ENCODE data around the gene AGBL1. TPM values are rescaled to one million over a fixed set of nuclear protein-coding genes. Genes with fewer than 3 reads are reported as not detected.

Gene AGBL1
- total RNA-seq, 4 donors from 2014 or later: 0.32 to 0.40 TPM; not detected in 2

DNA sequence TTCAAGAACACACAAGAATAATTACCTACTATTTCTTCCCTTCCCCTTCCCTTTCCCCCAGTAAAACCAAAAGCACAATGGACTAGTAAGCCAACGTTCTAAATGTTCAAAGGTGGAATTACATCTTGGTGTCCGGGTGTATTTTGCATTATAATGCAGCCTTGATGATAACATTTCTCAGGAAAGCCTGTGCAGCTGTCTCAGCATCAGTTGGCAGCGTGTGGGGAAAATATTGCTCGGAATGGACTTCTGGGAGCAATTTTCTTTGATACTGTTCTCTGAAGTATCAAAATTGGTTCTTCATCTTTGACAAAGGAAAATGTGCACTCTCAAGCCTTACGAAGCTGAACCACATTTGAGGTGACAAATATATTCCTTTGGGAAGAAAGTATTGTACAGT lies 198.9 kb downstream of the AGBL1 start:
- TF ChIP-seq, protein P1, sequence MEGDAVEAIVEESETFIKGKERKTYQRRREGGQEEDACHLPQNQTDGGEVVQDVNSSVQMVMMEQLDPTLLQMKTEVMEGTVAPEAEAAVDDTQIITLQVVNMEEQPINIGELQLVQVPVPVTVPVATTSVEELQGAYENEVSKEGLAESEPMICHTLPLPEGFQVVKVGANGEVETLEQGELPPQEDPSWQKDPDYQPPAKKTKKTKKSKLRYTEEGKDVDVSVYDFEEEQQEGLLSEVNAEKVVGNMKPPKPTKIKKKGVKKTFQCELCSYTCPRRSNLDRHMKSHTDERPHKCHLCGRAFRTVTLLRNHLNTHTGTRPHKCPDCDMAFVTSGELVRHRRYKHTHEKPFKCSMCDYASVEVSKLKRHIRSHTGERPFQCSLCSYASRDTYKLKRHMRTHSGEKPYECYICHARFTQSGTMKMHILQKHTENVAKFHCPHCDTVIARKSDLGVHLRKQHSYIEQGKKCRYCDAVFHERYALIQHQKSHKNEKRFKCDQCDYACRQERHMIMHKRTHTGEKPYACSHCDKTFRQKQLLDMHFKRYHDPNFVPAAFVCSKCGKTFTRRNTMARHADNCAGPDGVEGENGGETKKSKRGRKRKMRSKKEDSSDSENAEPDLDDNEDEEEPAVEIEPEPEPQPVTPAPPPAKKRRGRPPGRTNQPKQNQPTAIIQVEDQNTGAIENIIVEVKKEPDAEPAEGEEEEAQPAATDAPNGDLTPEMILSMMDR (IDR thresholded peaks at IDR 0.05): no peak
- TF ChIP-seq POLR2A (IDR thresholded peaks at IDR 0.05) (no peak), EP300 (IDR thresholded peaks at IDR 0.05; ENCODE audit: low read depth) (no peak), POLR2AphosphoS5 (IDR thresholded peaks at IDR 0.05) (no peak)
- in situ Hi-C loops (cut with MboI; ENCODE audit: low pct_ligation_motif_present in 1 of 4, low pct_unique_long_range_greater_than_20kb in 1 of 4, low sequenced_read_pairs in 3 of 4): no loop called here
- Histone ChIP-seq H3K36me3 (no peaks in the 10 kb centered on the region), H3K27me3 (no peaks in the 10 kb centered on the region), H3K27ac (no peak overlapping the region), H3K9me3 (no peaks in the 10 kb centered on the region), H3K4me3 (no peak overlapping the region), H3K4me1 (no peaks in the 10 kb centered on the region)
- 71 to 76% methylated on average over 5 of the region's 5 CpGs for WGBS, 2 donors (ENCODE audit: low coverage in 1 of 2)
- intact Hi-C loops (cut with DNase I; ENCODE audit: low total_unique reads): no loop called here
- no peak for DNase-seq

DNA sequence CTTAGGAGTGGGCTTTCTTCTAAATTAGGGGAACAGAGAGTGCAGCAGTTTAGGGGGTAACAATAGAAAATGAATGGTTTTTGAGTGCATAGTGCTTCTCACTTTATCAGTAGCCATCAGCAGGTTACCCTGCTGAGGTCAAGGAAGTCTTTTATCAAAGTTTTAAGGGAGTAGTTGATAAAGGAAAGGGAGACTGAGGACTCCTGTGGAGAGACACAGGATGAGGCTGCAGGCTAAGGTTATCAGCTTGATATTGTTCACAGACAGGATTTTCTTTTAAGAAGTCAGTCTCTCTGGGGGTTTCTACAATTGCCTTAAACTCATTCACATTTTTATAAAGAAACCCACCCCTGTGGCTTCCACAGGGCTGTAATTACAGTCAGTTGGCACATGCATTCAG lies 205.0 kb downstream of the AGBL1 start:
- no peak for TF ChIP-seq EP300 (IDR thresholded peaks at IDR 0.05; ENCODE audit: low read depth)
- no peak for TF ChIP-seq POLR2A (IDR thresholded peaks at IDR 0.05)
- TF ChIP-seq, protein P1 (IDR thresholded peaks at IDR 0.05): no peak
- TF ChIP-seq POLR2AphosphoS5 (IDR thresholded peaks at IDR 0.05): no peak
- H3K27ac ChIP-seq: no peak overlapping the region
- H3K27me3 ChIP-seq: no peaks in the 10 kb centered on the region
- no peaks in the 10 kb centered on the region for H3K4me1 ChIP-seq
- H3K4me3 ChIP-seq: no peak overlapping the region
- no peaks in the 10 kb centered on the region for H3K36me3 ChIP-seq
- DNase-seq: no peak
- H3K9me3 ChIP-seq: no peaks in the 10 kb centered on the region
- in situ Hi-C loops (cut with MboI; ENCODE audit: low pct_ligation_motif_present in 1 of 4, low pct_unique_long_range_greater_than_20kb in 1 of 4, low sequenced_read_pairs in 3 of 4) (no loop called here), intact Hi-C loops (cut with DNase I; ENCODE audit: low total_unique reads) (no loop called here)

DNA sequence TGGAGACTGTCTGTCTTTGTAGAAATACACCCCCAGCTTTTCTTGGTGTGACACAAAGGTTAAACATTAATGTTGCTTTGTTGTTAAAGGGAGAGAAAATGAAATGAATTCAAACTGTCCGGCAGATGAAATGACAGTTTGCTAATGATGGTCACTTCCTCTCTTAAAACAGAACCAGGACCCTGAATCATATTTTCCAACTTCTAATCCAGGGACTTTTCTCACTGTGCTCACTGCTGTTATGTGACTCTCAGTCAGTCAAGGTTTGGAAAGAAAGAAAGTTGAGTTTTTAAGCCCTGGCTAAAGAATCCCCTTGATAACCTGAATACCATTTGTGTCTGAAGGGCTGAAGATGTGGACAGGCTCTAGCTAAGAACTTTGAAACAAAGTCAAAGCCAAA lies 215.8 kb downstream of the AGBL1 start:
- in situ Hi-C loops (cut with MboI; ENCODE audit: low pct_ligation_motif_present in 1 of 4, low pct_unique_long_range_greater_than_20kb in 1 of 4, low sequenced_read_pairs in 3 of 4) (no loop called here), intact Hi-C loops (cut with DNase I; ENCODE audit: low total_unique reads) (no loop called here)
- WGBS, 2 donors (ENCODE audit: low coverage in 1 of 2): 25 to 70% methylated on average over 1 of the region's 1 CpG
- no peak overlapping the region for H3K4me3 ChIP-seq
- no peaks in the 10 kb centered on the region for H3K9me3 ChIP-seq
- DNase-seq: no peak
- no peaks in the 10 kb centered on the region for H3K4me1 ChIP-seq
- TF ChIP-seq POLR2AphosphoS5 (IDR thresholded peaks at IDR 0.05): no peak
- H3K27ac ChIP-seq: no peak overlapping the region
- H3K27me3 ChIP-seq: no peaks in the 10 kb centered on the region
- no peaks in the 10 kb centered on the region for H3K36me3 ChIP-seq

- H3K36me3 ChIP-seq: no peaks in the 10 kb centered on the region
- in situ Hi-C loops (cut with MboI; ENCODE audit: low pct_ligation_motif_present in 1 of 4, low pct_unique_long_range_greater_than_20kb in 1 of 4, low sequenced_read_pairs in 3 of 4) (no loop called here), intact Hi-C loops (cut with DNase I; ENCODE audit: low total_unique reads) (no loop called here)
- no peak overlapping the region for H3K4me3 ChIP-seq
- TF ChIP-seq, protein P1 (IDR thresholded peaks at IDR 0.05): no peak
- TF ChIP-seq EP300 (IDR thresholded peaks at IDR 0.05; ENCODE audit: low read depth) (no peak), POLR2AphosphoS5 (IDR thresholded peaks at IDR 0.05) (no peak), POLR2A (IDR thresholded peaks at IDR 0.05) (no peak)
- WGBS, 2 donors (ENCODE audit: low coverage in 1 of 2): 57 to 78% methylated on average over 2 of the region's 2 CpGs
- H3K9me3 ChIP-seq: no peaks in the 10 kb centered on the region
- H3K4me1 ChIP-seq: no peaks in the 10 kb centered on the region
- H3K27me3 ChIP-seq: no peaks in the 10 kb centered on the region
- no peak overlapping the region for H3K27ac ChIP-seq
- no peak for DNase-seq
These were observed 217.1 kb downstream of the AGBL1 start for GRCh38 chr15:86296769-86297168.

GRCh38 chr15:86300390-86301125 lies 220.9 kb downstream of the AGBL1 start:
- no peaks in the 10 kb centered on the region for H3K9me3 ChIP-seq
- DNase-seq: no peak
- intact Hi-C loops (cut with DNase I; ENCODE audit: low total_unique reads) (no loop called here), in situ Hi-C loops (cut with MboI; ENCODE audit: low pct_ligation_motif_present in 1 of 4, low pct_unique_long_range_greater_than_20kb in 1 of 4, low sequenced_read_pairs in 3 of 4) (no loop called here)
- no peaks in the 10 kb centered on the region for H3K4me1 ChIP-seq
- WGBS, 2 donors (ENCODE audit: low coverage in 1 of 2): 40 to 69% methylated on average over 4 of the region's 4 CpGs
- TF ChIP-seq EP300 (IDR thresholded peaks at IDR 0.05; ENCODE audit: low read depth): no peak
- TF ChIP-seq, protein P1 (IDR thresholded peaks at IDR 0.05): no peak
- TF ChIP-seq POLR2A (IDR thresholded peaks at IDR 0.05): no peak
- H3K4me3 ChIP-seq: no peak overlapping the region
- no peaks in the 10 kb centered on the region for H3K27me3 ChIP-seq
- H3K36me3 ChIP-seq: no peaks in the 10 kb centered on the region
- H3K27ac ChIP-seq: no peak overlapping the region

Measured in transverse colon (tissue), 4 donors.